K562 (cell line): Measurements from ENCODE around the gene PPA1.

Experiments used
- CHD1 ChIP-seq: fragments of 200-600 bp; sonication (generic); IDR thresholded peaks from one replicate; pipeline ENCODE4 v1.6.1; 2012; ENCODE audit warnings: mild to moderate bottlenecking, moderate library complexity, low read length, inconsistent platforms
- ELF1 ChIP-seq: fragments of 200-800 bp; sonication (Bioruptor generic); IDR thresholded peaks from 2 replicates; pipeline ENCODE4 v1.6.1; 2016; ENCODE audit warnings: missing genetic modification characterization, missing compliant biosample characterization
- NR3C1 ChIP-seq: sonication (generic); formaldehyde crosslinking; IDR thresholded peaks from 2 replicates; pipeline ENCODE4 v1.8.1; 2022; ENCODE audit warnings: missing genetic modification reagents
- OTX1 ChIP-seq: fragments of 450-650 bp; formaldehyde crosslinking; IDR thresholded peaks from 2 replicates; pipeline ENCODE4 v1.4.0; 2022; ENCODE audit warnings: mild to moderate bottlenecking
- SP2 ChIP-seq: IDR thresholded peaks from 2 replicates; pipeline ENCODE4 v1.6.1; 2011; ENCODE audit warnings: mild to moderate bottlenecking, low read depth, low read length, moderate library complexity; ENCODE audit not compliant: poor library complexity, severe bottlenecking; ENCODE audit errors: extremely low read depth
- TAL1 ChIP-seq: fragments of 450-650 bp; IDR thresholded peaks from 2 replicates; pipeline ENCODE4 v1.6.1; 2016; ENCODE audit warnings: mild to moderate bottlenecking
- TARDBP ChIP-seq: fragments of 450-650 bp; IDR thresholded peaks from 2 replicates; pipeline ENCODE4 v1.6.1; 2016
- ZFX ChIP-seq: sonication (generic); formaldehyde crosslinking; IDR thresholded peaks from 2 replicates; pipeline ENCODE4 v1.8.0; 2022; ENCODE audit warnings: mild to moderate bottlenecking, missing genetic modification reagents, moderate library complexity
- ZNF445 ChIP-seq: fragments of 250-450 bp; sonication (Bioruptor Pico); IDR thresholded peaks from 2 replicates; pipeline ENCODE4 v1.4.0; 2020; ENCODE audit warnings: low read depth, mild to moderate bottlenecking, moderate library complexity
- ZNF780A ChIP-seq: fragments of 250-450 bp; sonication (Bioruptor Pico); IDR thresholded peaks from 2 replicates; pipeline ENCODE4 v1.5.0; 2021; ENCODE audit warnings: mild to moderate bottlenecking
- TF ChIP-seq, protein P1 (sequence below): sonication (generic); formaldehyde crosslinking; IDR thresholded peaks from 2 replicates; pipeline ENCODE4 v1.8.1; 2023; ENCODE audit warnings: mild to moderate bottlenecking, missing genetic modification reagents

DNA sequence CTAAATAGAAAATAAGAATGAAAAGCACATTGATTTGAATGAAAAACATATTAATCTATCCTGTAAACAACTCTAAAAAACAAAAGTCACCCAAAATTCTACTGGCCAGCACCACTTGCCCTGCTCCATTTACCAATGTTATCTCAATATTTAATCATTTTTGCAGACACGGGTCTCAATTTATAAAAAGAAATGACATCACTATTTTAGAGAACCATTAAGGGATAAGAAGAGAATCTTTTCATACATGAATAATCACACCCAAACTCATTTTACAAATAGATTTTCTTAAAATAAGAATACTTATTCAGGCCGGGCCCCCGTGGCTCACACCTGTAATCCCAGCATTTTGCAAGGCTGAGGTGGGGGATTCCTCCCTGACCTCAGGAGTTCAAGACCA lies 66.8 kb downstream of the PPA1 start:
- TF ChIP-seq NR3C1 (CRISPR knock-in tag) (no peak), ZNF445 (no peak), ZFX (CRISPR knock-in tag) (no peak), OTX1 (CRISPR knock-in tag) (no peak), CHD1 (no peak), TARDBP (no peak), ZNF780A (CRISPR knock-in tag) (no peak), SP2 (no peak), TAL1 (no peak), ELF1 (tag) (no peak)
- TF ChIP-seq, protein P1, sequence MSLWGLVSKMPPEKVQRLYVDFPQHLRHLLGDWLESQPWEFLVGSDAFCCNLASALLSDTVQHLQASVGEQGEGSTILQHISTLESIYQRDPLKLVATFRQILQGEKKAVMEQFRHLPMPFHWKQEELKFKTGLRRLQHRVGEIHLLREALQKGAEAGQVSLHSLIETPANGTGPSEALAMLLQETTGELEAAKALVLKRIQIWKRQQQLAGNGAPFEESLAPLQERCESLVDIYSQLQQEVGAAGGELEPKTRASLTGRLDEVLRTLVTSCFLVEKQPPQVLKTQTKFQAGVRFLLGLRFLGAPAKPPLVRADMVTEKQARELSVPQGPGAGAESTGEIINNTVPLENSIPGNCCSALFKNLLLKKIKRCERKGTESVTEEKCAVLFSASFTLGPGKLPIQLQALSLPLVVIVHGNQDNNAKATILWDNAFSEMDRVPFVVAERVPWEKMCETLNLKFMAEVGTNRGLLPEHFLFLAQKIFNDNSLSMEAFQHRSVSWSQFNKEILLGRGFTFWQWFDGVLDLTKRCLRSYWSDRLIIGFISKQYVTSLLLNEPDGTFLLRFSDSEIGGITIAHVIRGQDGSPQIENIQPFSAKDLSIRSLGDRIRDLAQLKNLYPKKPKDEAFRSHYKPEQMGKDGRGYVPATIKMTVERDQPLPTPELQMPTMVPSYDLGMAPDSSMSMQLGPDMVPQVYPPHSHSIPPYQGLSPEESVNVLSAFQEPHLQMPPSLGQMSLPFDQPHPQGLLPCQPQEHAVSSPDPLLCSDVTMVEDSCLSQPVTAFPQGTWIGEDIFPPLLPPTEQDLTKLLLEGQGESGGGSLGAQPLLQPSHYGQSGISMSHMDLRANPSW (CRISPR knock-in tag), result no peak
